CD8-positive, alpha-beta memory T cell (primary cell): Measurements from ENCODE around the gene DCLRE1B. TPM values are rescaled to one million over a fixed set of nuclear protein-coding genes. Genes with fewer than 3 reads are reported as not detected.

ENCODE experiments used
- CTCF ChIA-PET: fragments of 350-600 bp; sonication (Branson Sonifier 250); formaldehyde crosslinking; loops from one replicate; lab custom pipeline; 2021; ENCODE audit warnings: antibody characterized with exemption; lab: Charles Lee
- POLR2A ChIA-PET: fragments of 350-600 bp; sonication (Branson Sonifier 250); formaldehyde crosslinking; loops from one replicate; lab custom pipeline; 2021; ENCODE audit warnings: antibody characterized with exemption; lab: Charles Lee
- DNase-seq, 5 donors: peaks; one replicate each; pipeline versions ENCODE4 v3.0.0 to v3.0.0-alpha.2; 2020 to 2022; ENCODE audit warnings: mixed read lengths in 1 of 5
- H3K27ac ChIP-seq: one replicate; pipeline ENCODE4 v1.7.0; 2013; ENCODE audit warnings: low read depth, mild to moderate bottlenecking, low read length, moderate library complexity
- H3K27me3 ChIP-seq: 2 replicates; pipeline ENCODE4 v1.7.0; 2013; ENCODE audit warnings: low read length, mild to moderate bottlenecking; ENCODE audit not compliant: insufficient read depth, poor library complexity, severe bottlenecking
- H3K36me3 ChIP-seq: 2 replicates; pipeline ENCODE4 v1.7.0; 2013; ENCODE audit warnings: mild to moderate bottlenecking, low read length, moderate library complexity; ENCODE audit not compliant: insufficient read depth
- H3K4me1 ChIP-seq: 2 replicates; pipeline ENCODE4 v1.7.0; 2013; ENCODE audit warnings: mild to moderate bottlenecking, low read length, moderate library complexity; ENCODE audit not compliant: insufficient read depth
- H3K4me3 ChIP-seq: 2 replicates; pipeline ENCODE4 v1.7.0; 2013; ENCODE audit warnings: mild to moderate bottlenecking, low read length
- H3K9me3 ChIP-seq: 2 replicates; pipeline ENCODE4 v1.7.0; 2013; ENCODE audit warnings: mild to moderate bottlenecking, low read length
- H3K27ac Mint-ChIP-seq, 8 donors: one replicate each; pipeline ENCODE4 v1.8.0; 2020 to 2021; ENCODE audit warnings: mixed read lengths in 8 of 8, mild to moderate bottlenecking in 6 of 8, inconsistent platforms in 3 of 8, moderate library complexity in 3 of 8
- H3K27me3 Mint-ChIP-seq, 2 donors: one replicate each; pipeline ENCODE4 v1.8.0; 2020 to 2021; ENCODE audit warnings: mixed read lengths in 2 of 2, mild to moderate bottlenecking in 1 of 2, moderate library complexity in 1 of 2
- H3K36me3 Mint-ChIP-seq, 3 donors: one replicate each; pipeline ENCODE4 v1.8.0; 2020 to 2021; ENCODE audit warnings: mixed read lengths in 3 of 3, inconsistent platforms in 1 of 3, mild to moderate bottlenecking in 1 of 3
- H3K4me1 Mint-ChIP-seq, 3 donors: one replicate each; pipeline ENCODE4 v1.8.0; 2020 to 2021; ENCODE audit warnings: mixed read lengths in 3 of 3, inconsistent platforms in 1 of 3, mild to moderate bottlenecking in 1 of 3
- H3K4me3 Mint-ChIP-seq, 7 donors: one replicate each; pipeline ENCODE4 v1.8.0; 2020 to 2021; ENCODE audit warnings: mixed read lengths in 7 of 7, mild to moderate bottlenecking in 6 of 7, moderate library complexity in 4 of 7, inconsistent platforms in 2 of 7
- H3K9me3 Mint-ChIP-seq, 5 donors: one replicate each; pipeline ENCODE4 v1.8.0; 2020 to 2022; ENCODE audit warnings: mixed read lengths in 5 of 5, mild to moderate bottlenecking in 3 of 5, moderate library complexity in 2 of 5, inconsistent platforms in 1 of 5
- polyA plus RNA-seq: library from polyadenylated mRNA; unstranded; fragments of 300-500 nt; fragmentation: Illumina TruSeq; gene quantifications from one replicate; pipeline ENCODE4 v1.2.3, GENCODE V29; 2021
- total RNA-seq, 2 experiments: library from RNA; stranded (reverse); gene quantifications; one replicate each; pipeline ENCODE4 v1.2.3, GENCODE V29; 2021

The DCLRE1B gene
- total and polyA plus RNA-seq, 3 experiments from 2014 or later, result 5.1 to 32.1 (median 31.2) TPM

DNA sequence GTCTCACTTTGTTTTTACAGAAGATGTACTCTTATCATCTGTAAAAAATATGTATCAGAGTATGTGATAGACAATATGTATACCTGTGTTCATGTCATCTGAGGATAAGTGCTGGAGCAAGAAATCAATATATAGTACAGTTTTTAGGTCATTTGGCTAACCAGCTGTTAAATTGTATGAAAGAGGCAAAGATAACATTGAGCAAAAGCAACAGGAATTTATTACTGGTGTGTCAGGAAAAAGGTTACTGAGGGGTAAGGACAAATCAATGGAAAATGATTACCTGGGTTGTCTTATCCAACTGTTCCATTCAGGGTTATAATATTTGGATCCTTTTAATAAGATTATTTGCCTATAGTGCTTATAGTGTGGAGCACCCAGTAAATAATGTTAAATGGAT, 28.9 kb downstream of the DCLRE1B start:
- no peak overlapping the region for H3K27ac ChIP-seq
- peaks cover 2 to 39% (median 3%) of the 10 kb centered on the region in 3 donors for H3K36me3 Mint-ChIP-seq
- H3K9me3 Mint-ChIP-seq, result no peaks in the 10 kb centered on the region
- peaks cover 79% of the 10 kb centered on the region for H3K4me1 ChIP-seq
- peak overlapping the region; percentile 18 for H3K4me3 ChIP-seq
- DNase-seq, result no peak
- peaks cover 0 to 12% of the 10 kb centered on the region in 2 donors for H3K27me3 Mint-ChIP-seq
- H3K36me3 ChIP-seq, result no peaks in the 10 kb centered on the region
- peak overlapping the region; percentile 19 to 100 (median 91) for H3K4me3 Mint-ChIP-seq
- peak overlapping the region; percentile 63 to 99 (median 98) for H3K27ac Mint-ChIP-seq
- no peaks in the 10 kb centered on the region for H3K27me3 ChIP-seq
- no peaks in the 10 kb centered on the region for H3K9me3 ChIP-seq
- peaks cover 76 to 93% (median 89%) of the 10 kb centered on the region in 3 donors for H3K4me1 Mint-ChIP-seq
- ChIA-PET CTCF (interaction anchor here (1.2 to 9.7 kb wide), 3 partner anchors 14 to 28 kb away, joined by 3 to 95 read pairs (median 74); partner anchors contain the start of genes AP4B1 and DCLRE1B), POLR2A (no interaction called here)

DNA sequence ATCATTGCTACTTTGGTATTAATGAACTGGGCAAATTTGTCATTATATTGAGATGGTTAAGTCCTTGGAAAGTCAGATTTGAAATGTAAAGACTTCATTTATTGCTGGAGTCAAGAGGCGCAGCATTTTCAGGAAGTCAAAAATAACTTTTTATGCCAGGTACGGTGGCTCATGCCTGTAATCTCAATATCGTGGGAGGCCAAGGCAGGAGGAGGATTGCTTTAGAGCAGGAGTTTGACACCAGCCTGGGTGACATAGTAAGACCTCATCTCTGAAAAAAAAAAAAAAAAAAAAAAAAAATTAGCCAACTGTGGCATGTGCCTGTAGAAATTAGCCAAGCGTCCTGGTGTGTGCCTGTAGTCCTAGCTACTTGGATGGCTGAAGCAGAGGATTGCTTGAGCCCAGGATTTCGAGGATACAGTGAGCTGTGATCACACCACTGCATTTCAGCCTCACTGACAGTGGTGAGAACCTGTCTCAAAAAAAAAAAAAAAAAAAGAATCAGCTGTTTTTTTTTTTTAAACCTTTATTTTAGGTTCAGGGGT, 29.5 kb downstream of the DCLRE1B start:
- H3K4me1 Mint-ChIP-seq, result peaks cover 81 to 95% (median 94%) of the 10 kb centered on the region in 3 donors
- DNase-seq, result no peak
- Histone ChIP-seq H3K9me3 (no peaks in the 10 kb centered on the region), H3K36me3 (no peaks in the 10 kb centered on the region), H3K27me3 (no peaks in the 10 kb centered on the region), H3K4me3 (no peak overlapping the region), H3K27ac (no peak overlapping the region), H3K4me1 (peaks cover 85% of the 10 kb centered on the region)
- H3K27me3 Mint-ChIP-seq, result peaks cover 0 to 8% of the 10 kb centered on the region in 2 donors
- H3K36me3 Mint-ChIP-seq, result peaks cover 2 to 36% (median 3%) of the 10 kb centered on the region in 3 donors
- CTCF ChIA-PET, result interaction anchor here (1.5 to 9.7 kb wide), 2 partner anchors 13 to 31 kb away, joined by 4 to 74 read pairs; partner anchors contain the start of gene AP4B1
- peak overlapping the region; percentile 25 to 100 (median 91) for H3K4me3 Mint-ChIP-seq
- H3K27ac Mint-ChIP-seq, result peak overlapping the region in 7 of 8 donors; percentile 63 to 99 (median 99)
- POLR2A ChIA-PET, result no interaction called here
- H3K9me3 Mint-ChIP-seq, result no peaks in the 10 kb centered on the region

DNA sequence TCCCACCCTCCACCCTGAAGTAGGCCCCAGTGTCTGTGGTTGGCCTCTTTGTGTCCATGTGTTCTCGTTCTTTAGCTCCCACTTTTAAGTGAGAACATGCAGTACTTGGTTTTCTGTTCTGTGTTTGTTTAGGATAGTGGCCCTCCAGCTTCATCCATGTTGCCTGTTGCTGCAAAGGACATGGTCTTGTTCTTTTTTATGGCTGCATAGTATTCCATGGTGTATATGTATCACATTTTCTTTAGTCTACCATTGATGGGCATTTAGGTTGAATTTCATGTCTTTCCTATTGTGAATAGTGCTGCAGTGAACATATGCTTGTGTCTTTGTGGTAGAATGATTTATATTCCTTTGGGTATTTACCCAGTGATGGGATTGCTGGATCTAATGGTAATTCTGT, 30.1 kb downstream of the DCLRE1B start:
- ChIA-PET CTCF (interaction anchor here (1.5 to 9.7 kb wide), 2 partner anchors 13 to 31 kb away, joined by 4 to 74 read pairs; partner anchors contain the start of gene AP4B1), POLR2A (interaction anchor here (1.0 to 1.4 kb wide), 2 partner anchors 11 to 27 kb away, joined by 3 to 5 read pairs; no protein-coding TSS in a partner anchor)
- H3K27me3 Mint-ChIP-seq, result peaks cover 0 to 5% of the 10 kb centered on the region in 2 donors
- peak overlapping the region in 7 of 8 donors; percentile 60 to 92 (median 83) for H3K27ac Mint-ChIP-seq
- H3K27me3 ChIP-seq, result no peaks in the 10 kb centered on the region
- no peaks in the 10 kb centered on the region for H3K36me3 ChIP-seq
- peaks cover 84 to 99% (median 99%) of the 10 kb centered on the region in 3 donors for H3K4me1 Mint-ChIP-seq
- H3K9me3 Mint-ChIP-seq, result no peaks in the 10 kb centered on the region
- H3K9me3 ChIP-seq, result no peaks in the 10 kb centered on the region
- no peak overlapping the region for H3K27ac ChIP-seq
- peaks cover 91% of the 10 kb centered on the region for H3K4me1 ChIP-seq
- H3K4me3 Mint-ChIP-seq, result peak overlapping the region in 5 of 7 donors; percentile 25 to 72 (median 39)
- no peak overlapping the region for H3K4me3 ChIP-seq
- peaks cover 2 to 36% (median 3%) of the 10 kb centered on the region in 3 donors for H3K36me3 Mint-ChIP-seq
- DNase-seq, result no peak

DNA sequence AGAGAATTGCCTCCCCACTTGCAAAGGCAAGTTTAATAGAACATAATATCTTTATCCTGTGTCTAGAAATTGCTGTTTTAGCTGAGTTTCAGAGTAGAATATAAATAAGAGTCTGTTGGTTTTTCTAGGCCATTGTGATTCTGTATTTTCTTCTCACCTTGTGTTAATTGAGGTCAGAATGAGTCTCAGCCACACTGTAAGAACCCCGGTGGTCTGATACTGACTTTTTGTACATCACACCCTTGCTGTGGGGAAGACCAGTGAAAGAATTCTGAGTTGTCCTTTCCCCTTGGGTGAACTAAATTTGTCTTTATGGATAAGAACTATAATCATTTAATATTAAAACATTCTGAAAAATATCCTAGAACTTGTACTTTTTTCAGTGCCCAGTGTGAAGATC, 30.8 kb downstream of the DCLRE1B start:
- Mint-ChIP-seq H3K9me3 (no peaks in the 10 kb centered on the region), H3K4me1 (peaks cover 84 to 99% (median 99%) of the 10 kb centered on the region in 3 donors), H3K36me3 (peaks cover 7 to 39% (median 8%) of the 10 kb centered on the region in 3 donors), H3K27me3 (no peaks in the 10 kb centered on the region), H3K4me3 (peak overlapping the region; percentile 29 to 72 (median 44)), H3K27ac (peak overlapping the region; percentile 47 to 92 (median 82))
- H3K4me3 ChIP-seq, result no peak overlapping the region
- H3K27me3 ChIP-seq, result no peaks in the 10 kb centered on the region
- DNase-seq, result peak in 1 of 5 donors; percentile 20
- no peak overlapping the region for H3K27ac ChIP-seq
- no peaks in the 10 kb centered on the region for H3K9me3 ChIP-seq
- ChIA-PET POLR2A (interaction anchor here (0.8 to 1.4 kb wide), 3 partner anchors 10 to 27 kb away, joined by 3 to 5 read pairs (median 3); no protein-coding TSS in a partner anchor), CTCF (interaction anchor here (1.5 to 9.7 kb wide), 2 partner anchors 12 to 32 kb away, joined by 4 to 74 read pairs; partner anchors contain the start of gene AP4B1)
- peaks cover 6% of the 10 kb centered on the region for H3K36me3 ChIP-seq
- H3K4me1 ChIP-seq, result peaks cover 93% of the 10 kb centered on the region

DNA sequence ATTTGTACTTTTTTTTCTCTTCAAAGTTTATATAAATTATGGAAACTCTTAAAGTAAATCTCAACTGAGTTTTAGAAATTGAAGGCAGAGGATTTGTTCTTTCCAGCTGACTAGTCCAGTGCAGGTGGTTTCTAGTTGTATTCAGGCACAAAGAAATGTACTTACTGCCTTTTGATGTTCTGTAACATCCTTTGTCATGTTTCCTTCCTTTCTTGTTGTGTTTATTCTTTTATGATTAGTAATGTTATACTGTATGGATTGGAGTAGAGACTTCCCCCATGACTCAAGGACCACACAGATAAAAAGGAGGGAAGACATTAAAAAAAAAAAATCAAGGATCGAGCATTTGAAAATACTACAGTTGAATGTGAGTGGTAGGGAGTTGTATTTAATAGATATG, 32.0 kb downstream of the DCLRE1B start:
- H3K36me3 Mint-ChIP-seq, result peaks cover 12 to 47% (median 13%) of the 10 kb centered on the region in 3 donors
- Histone ChIP-seq H3K36me3 (peaks cover 10% of the 10 kb centered on the region), H3K27me3 (no peaks in the 10 kb centered on the region), H3K9me3 (no peaks in the 10 kb centered on the region), H3K27ac (no peak overlapping the region), H3K4me3 (no peak overlapping the region), H3K4me1 (peaks cover 94% of the 10 kb centered on the region)
- peaks cover 79 to 95% (median 95%) of the 10 kb centered on the region in 3 donors for H3K4me1 Mint-ChIP-seq
- CTCF ChIA-PET, result interaction anchor here (9.7 kb wide), 1 partner anchor 11 kb away, joined by 74 read pairs; no protein-coding TSS in a partner anchor
- H3K9me3 Mint-ChIP-seq, result no peaks in the 10 kb centered on the region
- peak overlapping the region; percentile 14 to 86 (median 48) for H3K4me3 Mint-ChIP-seq
- POLR2A ChIA-PET, result no interaction called here
- DNase-seq, result no peak
- H3K27me3 Mint-ChIP-seq, result no peaks in the 10 kb centered on the region
- peak overlapping the region in 7 of 8 donors; percentile 80 to 97 (median 90) for H3K27ac Mint-ChIP-seq

DNA sequence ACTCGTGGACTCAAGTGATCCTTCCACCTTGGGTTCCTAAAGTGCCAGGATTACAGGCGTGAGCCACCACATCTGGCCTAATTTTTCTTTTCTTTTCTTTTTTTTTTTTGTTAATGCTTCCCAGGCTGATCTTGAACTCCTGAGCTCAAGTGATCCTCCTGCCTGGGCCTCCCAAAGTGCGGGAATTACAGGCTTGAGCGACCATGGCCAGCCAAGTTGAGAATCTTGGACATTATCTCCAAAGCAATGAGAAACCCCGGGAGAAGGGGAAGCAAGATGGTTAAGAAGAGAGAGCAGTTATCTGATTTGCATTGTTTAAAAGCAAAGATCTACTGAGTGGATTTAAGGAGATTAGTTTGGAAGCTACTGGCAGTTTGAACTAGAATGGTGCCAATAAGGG, 33.1 kb downstream of the DCLRE1B start:
- no peaks in the 10 kb centered on the region for H3K27me3 Mint-ChIP-seq

DNA sequence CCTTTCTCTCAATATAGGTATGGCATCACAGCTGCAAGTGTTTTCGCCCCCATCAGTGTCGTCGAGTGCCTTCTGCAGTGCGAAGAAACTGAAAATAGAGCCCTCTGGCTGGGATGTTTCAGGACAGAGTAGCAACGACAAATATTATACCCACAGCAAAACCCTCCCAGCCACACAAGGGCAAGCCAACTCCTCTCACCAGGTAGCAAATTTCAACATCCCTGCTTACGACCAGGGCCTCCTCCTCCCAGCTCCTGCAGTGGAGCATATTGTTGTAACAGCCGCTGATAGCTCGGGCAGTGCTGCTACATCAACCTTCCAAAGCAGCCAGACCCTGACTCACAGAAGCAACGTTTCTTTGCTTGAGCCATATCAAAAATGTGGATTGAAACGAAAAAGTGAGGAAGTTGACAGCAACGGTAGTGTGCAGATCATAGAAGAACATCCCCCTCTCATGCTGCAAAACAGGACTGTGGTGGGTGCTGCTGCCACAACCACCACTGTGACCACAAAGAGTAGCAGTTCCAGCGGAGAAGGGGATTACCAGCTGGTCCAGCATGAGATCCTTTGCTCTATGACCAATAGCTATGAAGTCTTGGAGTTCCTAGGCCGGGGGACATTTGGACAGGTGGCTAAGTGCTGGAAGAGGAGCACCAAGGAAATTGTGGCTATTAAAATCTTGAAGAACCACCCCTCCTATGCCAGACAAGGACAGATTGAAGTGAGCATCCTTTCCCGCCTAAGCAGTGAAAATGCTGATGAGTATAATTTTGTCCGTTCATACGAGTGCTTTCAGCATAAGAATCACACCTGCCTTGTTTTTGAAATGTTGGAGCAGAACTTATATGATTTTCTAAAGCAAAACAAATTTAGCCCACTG, 35.5 kb downstream of the DCLRE1B start:
- peak overlapping the region; percentile 90 to 97 (median 94) for H3K27ac Mint-ChIP-seq
- peaks cover 13 to 48% (median 22%) of the 10 kb centered on the region in 3 donors for H3K36me3 Mint-ChIP-seq
- H3K9me3 Mint-ChIP-seq, result no peaks in the 10 kb centered on the region
- H3K4me1 ChIP-seq, result peaks cover 83% of the 10 kb centered on the region
- peak overlapping the region; percentile 59 to 87 (median 81) for H3K4me3 Mint-ChIP-seq
- DNase-seq, result peak; percentile 14 to 71 (median 51)
- peaks cover 16% of the 10 kb centered on the region for H3K36me3 ChIP-seq
- no peaks in the 10 kb centered on the region for H3K9me3 ChIP-seq
- no peaks in the 10 kb centered on the region for H3K27me3 Mint-ChIP-seq
- H3K27me3 ChIP-seq, result no peaks in the 10 kb centered on the region
- H3K4me1 Mint-ChIP-seq, result peaks cover 70 to 87% (median 84%) of the 10 kb centered on the region in 3 donors
- CTCF ChIA-PET, result interaction anchor here (1.7 to 3.1 kb wide), 4 partner anchors 8 to 105 kb away, joined by 5 to 18 read pairs (median 7); partner anchors contain the start of genes AP4B1, DCLRE1B and HIPK1
- H3K27ac ChIP-seq, result no peak overlapping the region
- H3K4me3 ChIP-seq, result peak overlapping the region; percentile 4
- POLR2A ChIA-PET, result interaction anchor here (0.6 to 2.9 kb wide), 4 partner anchors 10 to 157 kb away, joined by 3 to 28 read pairs (median 4); partner anchors contain the start of gene HIPK1

More for the DNA sequence above, 33.1 kb downstream of the DCLRE1B start:
- Mint-ChIP-seq H3K4me3 (peak overlapping the region in 6 of 7 donors; percentile 12 to 86 (median 42)), H3K27ac (peak overlapping the region; percentile 59 to 97 (median 88)), H3K36me3 (peaks cover 13 to 47% (median 15%) of the 10 kb centered on the region in 3 donors), H3K4me1 (peaks cover 77 to 93% (median 92%) of the 10 kb centered on the region in 3 donors), H3K9me3 (no peaks in the 10 kb centered on the region)
- H3K9me3 ChIP-seq, result no peaks in the 10 kb centered on the region
- H3K36me3 ChIP-seq, result peaks cover 14% of the 10 kb centered on the region
- ChIA-PET CTCF (interaction anchor here (1.8 to 3.1 kb wide), 2 partner anchors 34 to 103 kb away, joined by 4 to 8 read pairs; partner anchors contain the start of genes AP4B1 and DCLRE1B), POLR2A (interaction anchor here (0.7 kb wide), 1 partner anchor 861 kb away, joined by 4 read pairs; no protein-coding TSS in a partner anchor)
- H3K4me3 ChIP-seq, result no peak overlapping the region
- no peak overlapping the region for H3K27ac ChIP-seq
- no peak for DNase-seq
- H3K4me1 ChIP-seq, result peaks cover 92% of the 10 kb centered on the region
- no peaks in the 10 kb centered on the region for H3K27me3 ChIP-seq
